GM12864 (cell line): ENCODE measurements around the gene CDC5L.

ENCODE experiments used
- DNase-seq: peaks from one replicate; pipeline ENCODE4 v3.0.0-alpha.2; 2011; ENCODE audit warnings: low read depth
- H3K4me3 ChIP-seq: 2 replicates; pipeline ENCODE4 v1.5.1; 2011; ENCODE audit warnings: mild to moderate bottlenecking, low read depth, low read length, control low read depth
- TF ChIP-seq, protein P1 (sequence below): IDR thresholded peaks from 2 replicates; pipeline ENCODE4 v1.5.1; 2011; ENCODE audit warnings: low read depth, mild to moderate bottlenecking, moderate library complexity, low read length, control low read depth, inconsistent platforms; ENCODE audit errors: missing control alignments

Gene CDC5L

DNA sequence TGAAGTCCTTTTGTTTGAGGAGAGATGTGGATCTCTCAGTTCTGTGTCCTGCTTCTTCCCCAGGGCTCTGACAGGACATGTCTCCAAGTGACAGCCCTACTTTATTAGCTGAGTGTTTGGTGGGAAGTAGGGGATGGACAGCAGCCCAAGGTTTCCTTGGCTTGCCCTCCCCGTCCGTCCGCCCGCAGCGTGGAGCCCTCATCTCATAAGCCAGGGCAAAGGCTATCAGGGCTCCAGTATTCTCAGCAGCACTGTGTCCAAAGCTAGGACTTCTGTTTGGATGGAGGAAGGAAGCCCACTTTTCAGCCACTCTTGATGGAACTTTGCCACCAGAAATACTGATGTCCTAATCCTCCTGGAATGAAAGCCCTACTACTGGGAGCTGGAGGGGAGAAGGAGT, 13.6 kb downstream of the CDC5L start:
- DNase-seq = no peak
- H3K4me3 ChIP-seq = no peak overlapping the region

DNA sequence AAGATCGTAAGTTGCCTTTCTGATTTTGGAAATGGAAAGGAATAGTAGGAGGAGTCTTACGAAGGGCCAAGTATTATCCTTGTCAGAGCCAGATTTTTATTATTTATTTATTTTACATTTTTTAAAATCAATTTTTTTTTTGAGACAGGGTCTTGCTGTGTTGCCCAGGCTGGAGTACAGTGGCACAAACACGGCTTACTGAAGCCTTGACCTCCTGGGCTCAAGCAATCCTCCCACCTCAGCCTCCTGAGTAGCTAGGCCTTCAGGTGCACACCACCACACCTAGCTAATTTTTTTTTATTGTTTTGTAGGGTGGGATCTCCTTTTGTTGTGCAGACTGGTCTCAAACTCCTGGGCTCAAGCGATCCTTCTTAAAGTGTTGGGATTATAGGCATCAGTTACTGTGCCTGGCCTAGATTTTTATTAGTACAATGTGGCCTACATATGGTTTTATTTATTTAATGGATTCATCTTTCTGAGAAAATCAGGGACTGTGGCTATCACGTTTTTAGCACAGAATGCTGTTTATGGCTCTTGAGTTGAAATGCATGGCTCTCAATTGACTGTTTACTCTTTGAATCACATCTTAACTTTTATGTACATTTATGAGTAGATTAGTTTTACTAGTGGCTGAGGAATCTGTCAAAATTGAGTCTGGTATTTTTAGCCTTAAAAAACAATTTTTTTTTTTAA, 16.7 kb downstream of the CDC5L start:
- no peak overlapping the region for H3K4me3 ChIP-seq
- TF ChIP-seq, protein P1, sequence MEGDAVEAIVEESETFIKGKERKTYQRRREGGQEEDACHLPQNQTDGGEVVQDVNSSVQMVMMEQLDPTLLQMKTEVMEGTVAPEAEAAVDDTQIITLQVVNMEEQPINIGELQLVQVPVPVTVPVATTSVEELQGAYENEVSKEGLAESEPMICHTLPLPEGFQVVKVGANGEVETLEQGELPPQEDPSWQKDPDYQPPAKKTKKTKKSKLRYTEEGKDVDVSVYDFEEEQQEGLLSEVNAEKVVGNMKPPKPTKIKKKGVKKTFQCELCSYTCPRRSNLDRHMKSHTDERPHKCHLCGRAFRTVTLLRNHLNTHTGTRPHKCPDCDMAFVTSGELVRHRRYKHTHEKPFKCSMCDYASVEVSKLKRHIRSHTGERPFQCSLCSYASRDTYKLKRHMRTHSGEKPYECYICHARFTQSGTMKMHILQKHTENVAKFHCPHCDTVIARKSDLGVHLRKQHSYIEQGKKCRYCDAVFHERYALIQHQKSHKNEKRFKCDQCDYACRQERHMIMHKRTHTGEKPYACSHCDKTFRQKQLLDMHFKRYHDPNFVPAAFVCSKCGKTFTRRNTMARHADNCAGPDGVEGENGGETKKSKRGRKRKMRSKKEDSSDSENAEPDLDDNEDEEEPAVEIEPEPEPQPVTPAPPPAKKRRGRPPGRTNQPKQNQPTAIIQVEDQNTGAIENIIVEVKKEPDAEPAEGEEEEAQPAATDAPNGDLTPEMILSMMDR = no peak
- DNase-seq = no peak

More for the DNA sequence above, 13.6 kb downstream of the CDC5L start:
- TF ChIP-seq, protein P1 = no peak

DNA sequence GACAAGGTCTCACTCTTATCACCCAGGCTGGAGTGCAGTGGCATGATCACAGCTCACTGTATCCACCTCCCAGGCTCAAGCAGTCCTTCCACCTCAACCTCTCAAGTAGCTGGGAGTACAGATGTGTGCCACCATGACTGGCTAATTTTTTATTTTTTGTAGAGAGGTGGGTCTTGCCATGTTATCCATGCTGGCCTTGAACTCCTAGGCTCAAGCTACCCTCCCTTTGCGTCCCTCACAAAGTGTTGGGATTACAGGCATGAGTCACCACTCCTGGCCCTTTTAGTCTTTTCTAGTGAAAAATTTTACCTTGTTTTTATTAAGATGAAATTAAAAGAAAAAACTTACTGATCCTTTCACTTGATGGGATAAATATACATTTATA, 17.2 kb downstream of the CDC5L start:
- no peak for DNase-seq
- H3K4me3 ChIP-seq = no peak overlapping the region
- TF ChIP-seq, protein P1 = no peak

DNA sequence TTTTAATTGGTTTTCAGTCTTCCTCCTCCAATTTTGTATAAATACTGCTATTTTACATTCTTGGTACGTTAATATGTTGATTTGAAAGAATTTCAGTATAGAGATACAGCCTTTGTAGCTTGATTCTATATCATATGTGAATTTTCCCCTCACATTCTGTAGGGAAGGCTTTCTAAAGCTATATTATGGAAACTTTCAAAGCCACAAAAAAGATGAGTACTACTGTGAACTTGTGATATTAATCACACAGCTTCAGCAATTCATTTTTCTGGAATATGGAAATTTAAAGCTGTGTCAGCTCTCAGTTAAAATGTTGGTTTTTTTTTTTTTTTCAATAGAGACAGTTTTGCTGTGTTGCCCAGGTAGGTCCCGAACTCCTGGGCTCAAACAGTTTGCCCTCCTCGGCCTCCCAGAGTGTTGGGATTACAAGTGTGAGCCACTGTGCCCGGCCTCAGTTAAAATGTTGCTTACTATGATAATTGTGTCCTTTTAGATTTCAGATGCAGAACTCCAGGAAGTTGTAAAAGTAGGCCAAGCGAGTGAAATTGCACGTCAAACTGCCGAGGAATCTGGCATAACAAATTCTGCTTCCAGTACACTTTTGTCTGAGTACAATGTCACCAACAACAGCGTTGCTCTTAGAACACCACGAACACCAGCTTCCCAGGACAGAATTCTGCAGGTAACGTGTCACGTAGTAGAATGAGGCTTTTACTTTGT, 20.6 kb downstream of the CDC5L start:
- H3K4me3 ChIP-seq = no peak overlapping the region
- no peak for DNase-seq
- TF ChIP-seq, protein P1 = no peak

DNA sequence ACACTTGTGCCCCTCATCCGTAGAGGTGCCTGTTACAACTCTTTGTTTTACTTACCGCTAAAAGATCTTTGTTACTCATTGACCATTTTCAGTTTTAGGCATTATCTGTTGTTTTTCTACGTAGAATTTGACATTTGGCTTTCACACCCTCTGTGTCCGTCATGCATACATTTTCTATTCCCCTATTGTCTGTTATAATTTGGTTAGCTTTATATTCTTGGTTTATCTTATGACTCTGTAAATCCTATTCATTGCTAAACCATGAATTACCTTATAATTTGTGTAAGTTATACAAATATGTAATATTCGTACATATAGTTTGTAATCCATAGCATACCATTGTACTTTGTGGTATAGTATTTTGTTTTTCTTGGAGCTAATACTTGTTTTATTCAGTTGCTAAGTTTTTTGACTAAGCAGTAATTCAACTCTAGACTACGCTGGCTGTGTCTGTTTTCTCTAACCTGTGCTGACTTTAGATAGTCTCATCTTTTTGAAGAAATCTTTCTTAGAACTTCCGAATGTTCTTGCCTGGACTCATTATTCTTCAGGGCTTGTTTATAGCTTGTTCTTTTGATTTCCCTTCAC, 21.8 kb downstream of the CDC5L start:
- TF ChIP-seq, protein P1 = no peak
- no peak overlapping the region for H3K4me3 ChIP-seq
- DNase-seq = no peak

DNA sequence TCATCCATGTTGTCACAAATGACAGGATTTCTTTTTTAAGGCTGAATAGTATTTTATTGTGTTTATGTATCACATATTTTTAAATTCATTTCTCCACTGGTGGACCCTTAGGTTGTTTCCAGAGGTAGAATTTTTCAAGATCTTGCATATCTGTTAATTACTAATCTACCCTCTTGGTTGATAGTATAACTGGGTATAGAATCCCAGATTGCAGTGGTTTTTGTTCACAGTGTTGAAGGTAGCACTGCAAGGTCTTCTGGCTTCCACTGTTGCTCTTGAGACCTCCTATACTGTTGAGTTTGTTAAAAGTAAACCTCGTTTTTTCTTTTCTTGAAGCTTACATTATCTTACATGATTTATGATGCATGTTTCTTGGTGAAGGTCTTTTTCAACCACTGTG, 22.9 kb downstream of the CDC5L start:
- no peak overlapping the region for H3K4me3 ChIP-seq
- DNase-seq = no peak
- TF ChIP-seq, protein P1 = no peak
